Endothelial cell (in vitro differentiated cells): ENCODE results near the gene CRABP1. TPM values are rescaled to one million over a fixed set of nuclear protein-coding genes. Genes with fewer than 3 reads are reported as not detected.

Experiments used
- DNase-seq: peaks from one replicate; pipeline ENCODE4 v3.0.0; 2021; ENCODE audit warnings: low spot score
- H3K27ac Mint-ChIP-seq: one replicate; pipeline ENCODE4 v1.8.0; 2021; ENCODE audit warnings: mixed read lengths, inconsistent platforms; ENCODE audit not compliant: unreplicated experiment
- H3K27me3 Mint-ChIP-seq: one replicate; pipeline ENCODE4 v1.8.0; 2021; ENCODE audit warnings: mild to moderate bottlenecking, moderate library complexity, mixed read lengths, inconsistent platforms; ENCODE audit not compliant: unreplicated experiment
- H3K36me3 Mint-ChIP-seq: one replicate; pipeline ENCODE4 v1.8.0; 2021; ENCODE audit warnings: mild to moderate bottlenecking, low read depth, mixed read lengths, inconsistent platforms; ENCODE audit not compliant: unreplicated experiment
- H3K4me1 Mint-ChIP-seq: one replicate; pipeline ENCODE4 v1.8.0; 2021; ENCODE audit warnings: mild to moderate bottlenecking, mixed read lengths, inconsistent platforms; ENCODE audit not compliant: unreplicated experiment
- H3K4me3 Mint-ChIP-seq: one replicate; pipeline ENCODE4 v1.8.0; 2021; ENCODE audit warnings: mild to moderate bottlenecking, mixed read lengths, inconsistent platforms; ENCODE audit not compliant: unreplicated experiment
- H3K9me3 Mint-ChIP-seq: one replicate; pipeline ENCODE4 v1.8.0; 2021; ENCODE audit warnings: mixed read lengths, inconsistent platforms; ENCODE audit not compliant: unreplicated experiment
- CTCF ChIP-seq: fragments of 200-600 bp; sonication (generic); IDR thresholded peaks from one replicate; pipeline ENCODE4 v1.5.0; 2021; ENCODE audit warnings: antibody characterized with exemption; ENCODE audit not compliant: unreplicated experiment
- total RNA-seq: library from RNA; stranded (reverse); fragmentation: NEBNext Ultra II Directional; extraction: Animal tissue kit (Norgen Biotek cat#: 25700); gene quantifications from one replicate; pipeline ENCODE4 v1.2.1, GENCODE V29; 2021; ENCODE audit not compliant: unreplicated experiment

The CRABP1 gene
- total RNA-seq, 1 donor from 2014 or later, result 3.3 TPM

GRCh38 chr15:78358102-78358870 is 18.1 kb downstream of the CRABP1 start:
- Mint-ChIP-seq H3K4me1 (no peaks in the 10 kb centered on the region), H3K27ac (no peak overlapping the region), H3K36me3 (no peaks in the 10 kb centered on the region), H3K27me3 (peaks cover 5% of the 10 kb centered on the region), H3K9me3 (no peaks in the 10 kb centered on the region), H3K4me3 (no peak overlapping the region)
- DNase-seq, result no peak
- TF ChIP-seq CTCF, result no peak

- Mint-ChIP-seq H3K4me1 (no peaks in the 10 kb centered on the region), H3K36me3 (no peaks in the 10 kb centered on the region), H3K27ac (no peak overlapping the region), H3K27me3 (peaks cover 5% of the 10 kb centered on the region), H3K9me3 (no peaks in the 10 kb centered on the region), H3K4me3 (no peak overlapping the region)
- DNase-seq, result no peak
- TF ChIP-seq CTCF, result no peak
These were observed 19.1 kb downstream of the CRABP1 start for GRCh38 chr15:78359041-78359808.

GRCh38 chr15:78360367-78360801 is 20.2 kb downstream of the CRABP1 start:
- H3K27ac Mint-ChIP-seq, result no peak overlapping the region
- TF ChIP-seq CTCF, result no peak
- no peak overlapping the region for H3K4me3 Mint-ChIP-seq
- no peak for DNase-seq
- no peaks in the 10 kb centered on the region for H3K4me1 Mint-ChIP-seq
- no peaks in the 10 kb centered on the region for H3K36me3 Mint-ChIP-seq
- H3K9me3 Mint-ChIP-seq, result no peaks in the 10 kb centered on the region
- peaks cover 5% of the 10 kb centered on the region for H3K27me3 Mint-ChIP-seq

- Mint-ChIP-seq H3K36me3 (no peaks in the 10 kb centered on the region), H3K4me3 (no peak overlapping the region), H3K9me3 (no peaks in the 10 kb centered on the region), H3K27ac (no peak overlapping the region), H3K4me1 (no peaks in the 10 kb centered on the region), H3K27me3 (peaks cover 5% of the 10 kb centered on the region)
- no peak for DNase-seq
- TF ChIP-seq CTCF, result no peak
These were observed 21.0 kb downstream of the CRABP1 start for GRCh38 chr15:78360958-78361718.
